Nephron progenitor cell (in vitro differentiated cells): Measurements from ENCODE around the gene CHD2.
"Not testable (repeated sequence)": the region's sequence is repeated elsewhere in the genome, so short reads cannot be mapped to it uniquely, and the experiment has no call there.

ENCODE experiments used
- DNase-seq: peaks from one replicate; pipeline ENCODE4 v3.0.0; 2021
- H3K27ac Mint-ChIP-seq: 2 replicates; pipeline ENCODE4 v1.8.0; 2021; ENCODE audit warnings: mild to moderate bottlenecking, moderate library complexity, mixed read lengths
- H3K27me3 Mint-ChIP-seq: 2 replicates; pipeline ENCODE4 v1.8.0; 2021; ENCODE audit warnings: mild to moderate bottlenecking, low read depth, mixed read lengths; ENCODE audit not compliant: poor library complexity
- H3K36me3 Mint-ChIP-seq: 2 replicates; pipeline ENCODE4 v1.8.0; 2021; ENCODE audit warnings: low read depth, mixed read lengths
- H3K4me1 Mint-ChIP-seq: 2 replicates; pipeline ENCODE4 v1.8.0; 2021; ENCODE audit warnings: mixed read lengths
- H3K4me3 Mint-ChIP-seq: 2 replicates; pipeline ENCODE4 v1.8.0; 2021; ENCODE audit warnings: mild to moderate bottlenecking, moderate library complexity, mixed read lengths
- H3K9me3 Mint-ChIP-seq: 2 replicates; pipeline ENCODE4 v1.8.0; 2021; ENCODE audit warnings: mild to moderate bottlenecking, moderate library complexity, mixed read lengths
- TF ChIP-seq, protein P1 (sequence below): fragments of 200-600 bp; sonication (generic); IDR thresholded peaks from 2 replicates; pipeline ENCODE4 v1.5.0; 2021; ENCODE audit warnings: antibody characterized with exemption

CHD2 gene

DNA sequence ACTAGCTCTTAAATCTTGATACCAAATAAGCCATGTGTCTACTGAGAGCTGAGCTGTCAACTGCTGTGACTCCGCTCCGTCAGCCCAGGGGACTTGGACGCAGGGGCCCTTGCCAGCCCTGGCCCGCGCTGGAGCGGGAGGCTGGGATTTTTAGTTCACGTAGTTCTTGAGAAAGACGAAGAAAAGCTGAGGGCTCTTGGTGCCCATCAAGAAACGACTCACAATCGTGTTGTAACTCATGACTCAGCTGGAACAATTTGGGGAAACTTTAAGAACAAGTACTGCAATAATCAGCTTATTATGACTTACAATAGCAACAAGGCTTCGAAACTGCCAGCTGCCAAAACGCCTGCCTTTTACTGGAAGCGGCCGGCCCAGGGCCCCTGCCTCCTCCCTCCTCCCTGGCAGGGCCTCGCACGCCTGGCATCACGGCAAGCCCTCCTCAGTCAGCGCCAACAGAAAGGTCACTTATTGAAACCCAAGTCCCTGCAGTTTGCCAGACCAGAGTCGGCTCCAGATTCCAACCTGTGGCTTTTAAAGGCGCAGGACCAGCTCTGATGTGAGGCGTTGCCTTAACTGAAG is 128.6 kb downstream of the CHD2 start:
- no peak for DNase-seq
- peaks cover 8% of the 10 kb centered on the region for H3K27me3 Mint-ChIP-seq
- H3K36me3 Mint-ChIP-seq: peaks cover 34% of the 10 kb centered on the region
- no peaks in the 10 kb centered on the region for H3K9me3 Mint-ChIP-seq
- TF ChIP-seq, protein P1, sequence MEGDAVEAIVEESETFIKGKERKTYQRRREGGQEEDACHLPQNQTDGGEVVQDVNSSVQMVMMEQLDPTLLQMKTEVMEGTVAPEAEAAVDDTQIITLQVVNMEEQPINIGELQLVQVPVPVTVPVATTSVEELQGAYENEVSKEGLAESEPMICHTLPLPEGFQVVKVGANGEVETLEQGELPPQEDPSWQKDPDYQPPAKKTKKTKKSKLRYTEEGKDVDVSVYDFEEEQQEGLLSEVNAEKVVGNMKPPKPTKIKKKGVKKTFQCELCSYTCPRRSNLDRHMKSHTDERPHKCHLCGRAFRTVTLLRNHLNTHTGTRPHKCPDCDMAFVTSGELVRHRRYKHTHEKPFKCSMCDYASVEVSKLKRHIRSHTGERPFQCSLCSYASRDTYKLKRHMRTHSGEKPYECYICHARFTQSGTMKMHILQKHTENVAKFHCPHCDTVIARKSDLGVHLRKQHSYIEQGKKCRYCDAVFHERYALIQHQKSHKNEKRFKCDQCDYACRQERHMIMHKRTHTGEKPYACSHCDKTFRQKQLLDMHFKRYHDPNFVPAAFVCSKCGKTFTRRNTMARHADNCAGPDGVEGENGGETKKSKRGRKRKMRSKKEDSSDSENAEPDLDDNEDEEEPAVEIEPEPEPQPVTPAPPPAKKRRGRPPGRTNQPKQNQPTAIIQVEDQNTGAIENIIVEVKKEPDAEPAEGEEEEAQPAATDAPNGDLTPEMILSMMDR: no peak
- peaks cover 34% of the 10 kb centered on the region for H3K4me1 Mint-ChIP-seq
- no peak overlapping the region for H3K4me3 Mint-ChIP-seq
- H3K27ac Mint-ChIP-seq: peak overlapping the region; percentile 95

DNA sequence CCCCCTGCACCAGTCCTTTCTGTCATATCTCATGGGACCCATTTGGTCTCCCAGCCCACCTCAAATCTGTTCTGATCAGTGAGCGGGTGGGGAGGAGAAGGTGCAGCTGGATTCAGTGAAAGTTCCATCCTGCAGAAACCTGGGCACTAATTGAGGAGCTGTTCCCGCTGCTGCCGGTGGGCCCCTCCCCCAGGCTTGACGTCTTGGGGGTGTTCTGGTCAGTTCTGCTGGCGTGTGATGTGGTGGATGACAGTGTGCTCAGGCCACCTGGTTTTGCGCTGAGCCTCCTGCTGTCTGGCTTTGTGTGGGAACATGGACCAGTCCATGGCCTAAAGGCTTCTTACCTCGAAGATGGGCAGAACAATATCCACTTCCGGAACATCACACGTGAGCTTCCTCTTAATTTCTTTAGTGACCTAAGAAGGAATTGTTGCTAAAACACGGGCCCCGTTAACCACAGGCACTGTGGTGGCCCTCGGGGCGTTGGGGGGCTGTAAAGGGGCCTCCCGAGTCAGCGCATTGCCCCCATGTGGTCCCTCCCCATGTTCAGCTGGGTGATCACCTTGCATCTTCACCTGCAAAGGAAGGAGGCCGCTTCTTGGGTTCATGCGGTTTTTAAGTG is 129.2 kb downstream of the CHD2 start:
- H3K36me3 Mint-ChIP-seq: peaks cover 28% of the 10 kb centered on the region
- H3K9me3 Mint-ChIP-seq: no peaks in the 10 kb centered on the region

GRCh38 chr15:93029836-93030429 is 129.8 kb downstream of the CHD2 start:
- H3K27me3 Mint-ChIP-seq: peaks cover 6% of the 10 kb centered on the region
- peaks cover 22% of the 10 kb centered on the region for H3K36me3 Mint-ChIP-seq
- H3K27ac Mint-ChIP-seq: peak overlapping the region; percentile 78
- no peak for DNase-seq
- peaks cover 41% of the 10 kb centered on the region for H3K4me1 Mint-ChIP-seq
- H3K4me3 Mint-ChIP-seq: no peak overlapping the region
- no peaks in the 10 kb centered on the region for H3K9me3 Mint-ChIP-seq
- TF ChIP-seq, protein P1: no peak

More for the DNA sequence above, 129.2 kb downstream of the CHD2 start:
- H3K27ac Mint-ChIP-seq: peak overlapping the region; percentile 98
- TF ChIP-seq, protein P1: no peak
- H3K4me3 Mint-ChIP-seq: no peak overlapping the region
- peaks cover 8% of the 10 kb centered on the region for H3K27me3 Mint-ChIP-seq
- DNase-seq: no peak
- peaks cover 35% of the 10 kb centered on the region for H3K4me1 Mint-ChIP-seq

DNA sequence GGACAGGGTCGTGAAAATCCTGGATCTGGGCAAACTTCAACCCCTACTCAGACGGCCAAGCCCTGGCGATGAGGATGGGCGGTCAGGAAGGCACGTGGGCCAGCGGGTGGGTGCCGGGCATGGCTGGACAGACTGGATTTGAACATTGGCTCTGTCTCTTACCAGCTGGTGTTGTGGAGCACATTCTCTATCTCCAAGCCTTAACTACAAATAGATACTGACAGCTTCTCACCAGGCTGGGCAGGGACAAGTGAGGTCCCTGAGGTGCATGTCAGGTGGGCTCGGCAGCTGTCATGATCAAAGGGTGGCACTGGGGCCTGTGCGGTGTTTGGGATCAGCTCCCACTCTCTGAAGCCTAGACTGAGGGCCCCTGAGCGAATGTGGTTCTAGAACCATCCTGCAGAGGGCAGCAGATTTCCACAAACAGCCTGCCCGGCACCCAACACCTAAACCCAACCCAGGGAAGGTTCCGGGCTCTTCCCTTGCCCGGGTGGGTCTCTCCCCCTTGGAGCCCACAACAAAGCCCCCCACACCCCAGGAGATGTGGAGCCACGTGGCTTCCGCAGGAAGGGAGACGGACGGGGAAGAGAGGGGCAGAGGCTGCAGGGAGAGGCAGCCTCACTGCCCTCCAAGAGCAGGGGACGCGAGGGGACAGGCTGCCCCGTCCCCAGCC is 130.4 kb downstream of the CHD2 start:
- H3K9me3 Mint-ChIP-seq: no peaks in the 10 kb centered on the region

DNA sequence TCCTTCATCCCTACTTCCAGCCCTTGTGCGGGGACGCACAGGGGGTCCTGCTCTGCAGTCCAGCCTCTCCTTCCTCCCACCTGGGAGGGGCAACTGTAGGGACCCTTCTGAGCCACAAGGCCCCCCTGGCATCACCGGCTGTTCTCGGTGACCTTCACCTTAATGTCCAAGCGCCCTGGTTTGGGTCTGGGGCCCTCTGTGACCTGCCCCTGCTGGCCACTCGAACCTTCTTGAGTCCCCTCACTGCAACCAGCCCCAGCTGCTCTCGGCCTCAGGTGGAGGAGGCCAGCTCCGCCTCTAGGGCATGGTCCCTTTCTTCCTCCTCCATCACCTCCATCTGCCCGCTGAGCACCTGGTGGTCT is 131.0 kb downstream of the CHD2 start:
- H3K4me3 Mint-ChIP-seq: no peak overlapping the region

More for the DNA sequence above, 130.4 kb downstream of the CHD2 start:
- Mint-ChIP-seq H3K36me3 (peaks cover 16% of the 10 kb centered on the region), H3K27ac (peak overlapping the region; percentile 78), H3K4me3 (no peak overlapping the region), H3K4me1 (peaks cover 47% of the 10 kb centered on the region), H3K27me3 (peaks cover 5% of the 10 kb centered on the region)
- DNase-seq: peak; percentile 77
- TF ChIP-seq, protein P1: peak; percentile 80

GRCh38 chr15:93031557-93032384 is 131.6 kb downstream of the CHD2 start:
- H3K9me3 Mint-ChIP-seq, H3K27me3 Mint-ChIP-seq, H3K27ac Mint-ChIP-seq, H3K4me3 Mint-ChIP-seq, H3K36me3 Mint-ChIP-seq, DNase-seq: not testable (repeated sequence)
- peaks cover 53% of the 10 kb centered on the region for H3K4me1 Mint-ChIP-seq

More for the DNA sequence above, 131.0 kb downstream of the CHD2 start:
- Mint-ChIP-seq H3K27me3 (peaks cover 5% of the 10 kb centered on the region), H3K4me1 (peaks cover 51% of the 10 kb centered on the region), H3K27ac (no peak overlapping the region), H3K9me3 (no peaks in the 10 kb centered on the region), H3K36me3 (peaks cover 10% of the 10 kb centered on the region)
- DNase-seq: no peak
- TF ChIP-seq, protein P1: no peak

DNA sequence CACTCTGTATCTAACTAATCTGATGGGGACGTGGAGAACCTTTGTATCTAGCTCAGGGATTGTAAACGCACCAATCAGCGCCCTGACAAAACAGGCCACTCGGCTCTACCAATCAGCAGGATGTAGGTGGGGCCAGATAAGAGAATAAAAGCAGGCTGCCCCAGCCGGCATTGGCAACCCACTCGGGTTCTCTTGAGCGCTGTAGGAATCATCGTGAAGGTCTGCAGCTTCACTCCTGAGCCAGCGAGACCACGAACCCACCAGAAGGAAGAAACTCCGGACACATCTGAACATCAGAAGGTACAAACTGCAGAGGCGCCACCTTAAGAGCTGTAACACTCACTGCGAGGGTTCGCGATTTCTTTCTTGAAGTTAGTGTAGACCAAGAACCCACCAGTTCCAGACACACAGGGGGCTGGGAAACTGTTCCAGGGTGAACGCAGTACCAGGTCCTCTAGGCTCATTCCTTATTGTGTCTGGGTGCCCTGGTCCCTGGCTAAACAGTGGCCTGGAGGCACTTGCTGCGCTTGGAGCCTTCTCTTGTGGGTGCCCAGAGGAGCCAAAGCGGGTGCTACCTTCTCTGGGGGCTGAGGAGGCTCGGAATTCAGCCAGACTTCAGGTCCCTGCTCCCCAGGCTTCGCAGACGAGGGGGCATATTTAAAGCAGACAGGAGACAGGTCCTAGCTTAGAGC is 132.5 kb downstream of the CHD2 start:
- H3K36me3 Mint-ChIP-seq, H3K9me3 Mint-ChIP-seq, DNase-seq, H3K4me3 Mint-ChIP-seq, H3K27me3 Mint-ChIP-seq, H3K27ac Mint-ChIP-seq: not testable (repeated sequence)
- H3K4me1 Mint-ChIP-seq: peaks cover 58% of the 10 kb centered on the region
